Measurements from ENCODE around the gene MAST4.
"Not testable (repeated sequence)": the region's sequence is repeated elsewhere in the genome, so short reads cannot be mapped to it uniquely, and the experiment has no call there.

Gene MAST4

GRCh38 chr5:66647146-66647856 is 51.1 kb downstream of the MAST4 start:
- DNase-seq (ENCODE audit: low spot score): no peak

- DNase-seq (ENCODE audit: low spot score): no peak
Observed at GRCh38 chr5:66652818-66653217, 56.6 kb downstream of the MAST4 start.

- no peak for DNase-seq (ENCODE audit: low spot score)
Observed at GRCh38 chr5:66653325-66653724, 57.1 kb downstream of the MAST4 start.

GRCh38 chr5:66655395-66656324 is 59.5 kb downstream of the MAST4 start:
- no peak for DNase-seq (ENCODE audit: low spot score)

- no peak for DNase-seq (ENCODE audit: low spot score)
Observed at GRCh38 chr5:66658516-66658915, 62.3 kb downstream of the MAST4 start.

- DNase-seq (ENCODE audit: low spot score): no peak
Observed at GRCh38 chr5:66659780-66660179, 63.6 kb downstream of the MAST4 start.

GRCh38 chr5:66660396-66660795 is 64.2 kb downstream of the MAST4 start:
- no peak for DNase-seq (ENCODE audit: low spot score)

GRCh38 chr5:66661149-66661548 is 65.0 kb downstream of the MAST4 start:
- DNase-seq (ENCODE audit: low spot score): no peak

- DNase-seq (ENCODE audit: low spot score): no peak
Observed at GRCh38 chr5:66666778-66667177, 70.6 kb downstream of the MAST4 start.

- DNase-seq (ENCODE audit: low spot score): no peak
Observed at GRCh38 chr5:66669086-66669861, 73.1 kb downstream of the MAST4 start.

GRCh38 chr5:66669862-66670195 is 73.6 kb downstream of the MAST4 start:
- DNase-seq (ENCODE audit: low spot score): no peak

- no peak for DNase-seq (ENCODE audit: low spot score)
Observed at GRCh38 chr5:66671305-66671704, 75.1 kb downstream of the MAST4 start.

GRCh38 chr5:66674802-66675201 is 78.6 kb downstream of the MAST4 start:
- DNase-seq (ENCODE audit: low spot score): no peak

- no peak for DNase-seq (ENCODE audit: low spot score)
Observed at GRCh38 chr5:66675406-66675805, 79.2 kb downstream of the MAST4 start.

GRCh38 chr5:66680221-66680620 is 84.0 kb downstream of the MAST4 start:
- no peak for DNase-seq (ENCODE audit: low spot score)

- no peak for DNase-seq (ENCODE audit: low spot score)
Observed at GRCh38 chr5:66680804-66681203, 84.6 kb downstream of the MAST4 start.

GRCh38 chr5:66684663-66685062 is 88.5 kb downstream of the MAST4 start:
- no peak for DNase-seq (ENCODE audit: low spot score)

GRCh38 chr5:66689522-66690220 is 93.5 kb downstream of the MAST4 start:
- DNase-seq (ENCODE audit: low spot score): no peak

- DNase-seq (ENCODE audit: low spot score): no peak
Observed at GRCh38 chr5:66694036-66694435, 97.8 kb downstream of the MAST4 start.

- not testable (repeated sequence) for DNase-seq (ENCODE audit: low spot score)
Observed at GRCh38 chr5:66695840-66696239, 99.6 kb downstream of the MAST4 start.

GRCh38 chr5:66697796-66698564 is 101.8 kb downstream of the MAST4 start:
- DNase-seq (ENCODE audit: low spot score): no peak
